VCaP (cell line): ENCODE data around the gene RCOR3.

Experiments
- H3K27ac ChIP-seq: fragments of 450-650 bp; 2 replicates; pipeline ENCODE4 v1.5.1; 2017
- CTCF ChIP-seq: fragments of 450-650 bp; conservative IDR thresholded peaks from 2 replicates; pipeline ENCODE4 v1.5.1; 2017; ENCODE audit warnings: mild to moderate bottlenecking, moderate library complexity

Gene RCOR3

GRCh38 chr1:211334986-211335385 lies 75.8 kb downstream of the RCOR3 start:
- H3K27ac ChIP-seq, result no peak overlapping the region
- no peak for TF ChIP-seq CTCF

GRCh38 chr1:211335522-211336157 lies 76.5 kb downstream of the RCOR3 start:
- no peak overlapping the region for H3K27ac ChIP-seq

GRCh38 chr1:211336161-211336560 lies 77.0 kb downstream of the RCOR3 start:
- TF ChIP-seq CTCF, result no peak
- H3K27ac ChIP-seq, result no peak overlapping the region

More at GRCh38 chr1:211335522-211336157, 76.5 kb downstream of the RCOR3 start:
- TF ChIP-seq CTCF, result no peak

GRCh38 chr1:211336775-211337174 lies 77.6 kb downstream of the RCOR3 start:
- TF ChIP-seq CTCF, result no peak
- H3K27ac ChIP-seq, result no peak overlapping the region

- H3K27ac ChIP-seq, result no peak overlapping the region
- TF ChIP-seq CTCF, result no peak
Measured at GRCh38 chr1:211337430-211338223, 78.5 kb downstream of the RCOR3 start.

GRCh38 chr1:211338224-211338620 lies 79.1 kb downstream of the RCOR3 start:
- TF ChIP-seq CTCF, result no peak
- no peak overlapping the region for H3K27ac ChIP-seq

GRCh38 chr1:211339631-211340041 lies 80.5 kb downstream of the RCOR3 start:
- no peak for TF ChIP-seq CTCF

More at GRCh38 chr1:211339631-211340041, 80.5 kb downstream of the RCOR3 start:
- H3K27ac ChIP-seq, result no peak overlapping the region
